HepG2 (cell line): ENCODE measurements around the gene MST1R. TPM values are rescaled to one million over a fixed set of nuclear protein-coding genes. Genes with fewer than 3 reads are reported as not detected.
A peak's percentile ranks its signal among the peaks of the same experiment; 100 is the strongest.

Source experiments
- ATF7-NPFF ChIP-seq: sonication (generic); formaldehyde crosslinking; IDR thresholded peaks from 2 replicates; pipeline ENCODE4 v1.8.1; 2023; ENCODE audit warnings: mild to moderate bottlenecking, low read depth, missing genetic modification reagents, moderate library complexity
- ATRX ChIP-seq: sonication (generic); formaldehyde crosslinking; IDR thresholded peaks from 2 replicates; pipeline ENCODE4 v1.4.0; 2020; ENCODE audit warnings: missing genetic modification reagents, borderline replicate concordance
- CREB1 ChIP-seq, 2 experiments: fragments of 450-650 bp in 1 of 2; IDR thresholded peaks; 2 replicates each; pipeline ENCODE4 v1.6.1; 2016 to 2017; ENCODE audit warnings: control low read depth in 1 of 2, mild to moderate bottlenecking in 1 of 2, missing compliant biosample characterization in 1 of 2, missing genetic modification characterization in 1 of 2
- HNRNPL ChIP-seq: fragments of 200-400 bp; formaldehyde crosslinking; IDR thresholded peaks from 2 replicates; pipeline ENCODE4 v1.6.1; 2017; ENCODE audit warnings: mild to moderate bottlenecking, low read depth, low read length
- ISL2 ChIP-seq: sonication (generic); formaldehyde crosslinking; IDR thresholded peaks from 2 replicates; pipeline ENCODE4 v1.5.0; 2020; ENCODE audit warnings: missing genetic modification reagents
- PITX1 ChIP-seq: sonication (generic); formaldehyde crosslinking; IDR thresholded peaks from 2 replicates; pipeline ENCODE4 v1.5.1; 2020; ENCODE audit warnings: mild to moderate bottlenecking, missing genetic modification reagents
- RFX1 ChIP-seq: fragments of 450-650 bp; IDR thresholded peaks from 2 replicates; pipeline ENCODE4 v1.6.1; 2017
- SCMH1 ChIP-seq: sonication (generic); formaldehyde crosslinking; IDR thresholded peaks from 2 replicates; pipeline ENCODE4 v1.9.0; 2021; ENCODE audit warnings: missing genetic modification reagents, mild to moderate bottlenecking, borderline replicate concordance
- THAP11 ChIP-seq: IDR thresholded peaks from 2 replicates; pipeline ENCODE4 v1.6.1; 2016; ENCODE audit warnings: missing biosample characterization, missing genetic modification reagents
- ZNF639 ChIP-seq: conservative IDR thresholded peaks from 2 replicates; pipeline ENCODE4 v1.6.1; 2018; ENCODE audit warnings: missing genetic modification reagents
- polyA plus RNA-seq, 8 experiments: library from polyadenylated mRNA; depleted of rRNA in 3 of 8; stranded (reverse) in 7 of 8; unstranded in 1 of 8; fragments of >200 nt; fragmentation: Illumina TruSeq in 4 of 8; extraction: Trizol in 4 of 8; gene quantifications; 2 replicates each; pipeline versions ENCODE4 v1.2.1 to v1.2.3, GENCODE V29; 2011 to 2016; ENCODE audit warnings: low read depth in 4 of 8, missing spikeins in 1 of 8, mixed read lengths in 1 of 8; ENCODE audit not compliant: insufficient read depth in 1 of 8
- total RNA-seq, 5 experiments: library from RNA; depleted of rRNA; stranded (reverse); fragments of >200 nt; fragmentation: Illumina TruSeq; extraction: Trizol; gene quantifications; 2 replicates each; pipeline ENCODE4 v1.2.3, GENCODE V29; 2016; ENCODE audit warnings: low read depth in 1 of 5
- TF ChIP-seq, protein P1 (sequence below): sonication (generic); formaldehyde crosslinking; IDR thresholded peaks from one replicate; pipeline ENCODE4 v1.5.1; 2020; ENCODE audit warnings: mild to moderate bottlenecking, missing genetic modification reagents; ENCODE audit errors: not compliant biosample characterization
- TF ChIP-seq, protein P2 (sequence below): sonication (generic); formaldehyde crosslinking; IDR thresholded peaks from 2 replicates; pipeline ENCODE4; 2020; ENCODE audit warnings: missing genetic modification reagents, mild to moderate bottlenecking, borderline replicate concordance
- TF ChIP-seq, protein P3 (sequence below): sonication (generic); formaldehyde crosslinking; IDR thresholded peaks from 2 replicates; pipeline ENCODE4 v1.8.0; 2022; ENCODE audit warnings: mild to moderate bottlenecking, missing genetic modification reagents, moderate library complexity
- TF ChIP-seq, protein P4 (sequence below): IDR thresholded peaks from 2 replicates; pipeline ENCODE4 v1.6.1; 2016; ENCODE audit warnings: mild to moderate bottlenecking, missing biosample characterization, missing genetic modification reagents

The MST1R gene
- total and polyA plus RNA-seq, 2 of the 13 experiments (the other 11 are each of a cell fraction or from before 2014, with no cell fraction given), result 0.11 to 0.77 TPM

GRCh38 chr3:49929291-49930167 lies 25.9 kb upstream of the MST1R start, which contains the start of gene MON1A (continued):
- TF ChIP-seq THAP11, result peak; percentile 99
- TF ChIP-seq, protein P1, sequence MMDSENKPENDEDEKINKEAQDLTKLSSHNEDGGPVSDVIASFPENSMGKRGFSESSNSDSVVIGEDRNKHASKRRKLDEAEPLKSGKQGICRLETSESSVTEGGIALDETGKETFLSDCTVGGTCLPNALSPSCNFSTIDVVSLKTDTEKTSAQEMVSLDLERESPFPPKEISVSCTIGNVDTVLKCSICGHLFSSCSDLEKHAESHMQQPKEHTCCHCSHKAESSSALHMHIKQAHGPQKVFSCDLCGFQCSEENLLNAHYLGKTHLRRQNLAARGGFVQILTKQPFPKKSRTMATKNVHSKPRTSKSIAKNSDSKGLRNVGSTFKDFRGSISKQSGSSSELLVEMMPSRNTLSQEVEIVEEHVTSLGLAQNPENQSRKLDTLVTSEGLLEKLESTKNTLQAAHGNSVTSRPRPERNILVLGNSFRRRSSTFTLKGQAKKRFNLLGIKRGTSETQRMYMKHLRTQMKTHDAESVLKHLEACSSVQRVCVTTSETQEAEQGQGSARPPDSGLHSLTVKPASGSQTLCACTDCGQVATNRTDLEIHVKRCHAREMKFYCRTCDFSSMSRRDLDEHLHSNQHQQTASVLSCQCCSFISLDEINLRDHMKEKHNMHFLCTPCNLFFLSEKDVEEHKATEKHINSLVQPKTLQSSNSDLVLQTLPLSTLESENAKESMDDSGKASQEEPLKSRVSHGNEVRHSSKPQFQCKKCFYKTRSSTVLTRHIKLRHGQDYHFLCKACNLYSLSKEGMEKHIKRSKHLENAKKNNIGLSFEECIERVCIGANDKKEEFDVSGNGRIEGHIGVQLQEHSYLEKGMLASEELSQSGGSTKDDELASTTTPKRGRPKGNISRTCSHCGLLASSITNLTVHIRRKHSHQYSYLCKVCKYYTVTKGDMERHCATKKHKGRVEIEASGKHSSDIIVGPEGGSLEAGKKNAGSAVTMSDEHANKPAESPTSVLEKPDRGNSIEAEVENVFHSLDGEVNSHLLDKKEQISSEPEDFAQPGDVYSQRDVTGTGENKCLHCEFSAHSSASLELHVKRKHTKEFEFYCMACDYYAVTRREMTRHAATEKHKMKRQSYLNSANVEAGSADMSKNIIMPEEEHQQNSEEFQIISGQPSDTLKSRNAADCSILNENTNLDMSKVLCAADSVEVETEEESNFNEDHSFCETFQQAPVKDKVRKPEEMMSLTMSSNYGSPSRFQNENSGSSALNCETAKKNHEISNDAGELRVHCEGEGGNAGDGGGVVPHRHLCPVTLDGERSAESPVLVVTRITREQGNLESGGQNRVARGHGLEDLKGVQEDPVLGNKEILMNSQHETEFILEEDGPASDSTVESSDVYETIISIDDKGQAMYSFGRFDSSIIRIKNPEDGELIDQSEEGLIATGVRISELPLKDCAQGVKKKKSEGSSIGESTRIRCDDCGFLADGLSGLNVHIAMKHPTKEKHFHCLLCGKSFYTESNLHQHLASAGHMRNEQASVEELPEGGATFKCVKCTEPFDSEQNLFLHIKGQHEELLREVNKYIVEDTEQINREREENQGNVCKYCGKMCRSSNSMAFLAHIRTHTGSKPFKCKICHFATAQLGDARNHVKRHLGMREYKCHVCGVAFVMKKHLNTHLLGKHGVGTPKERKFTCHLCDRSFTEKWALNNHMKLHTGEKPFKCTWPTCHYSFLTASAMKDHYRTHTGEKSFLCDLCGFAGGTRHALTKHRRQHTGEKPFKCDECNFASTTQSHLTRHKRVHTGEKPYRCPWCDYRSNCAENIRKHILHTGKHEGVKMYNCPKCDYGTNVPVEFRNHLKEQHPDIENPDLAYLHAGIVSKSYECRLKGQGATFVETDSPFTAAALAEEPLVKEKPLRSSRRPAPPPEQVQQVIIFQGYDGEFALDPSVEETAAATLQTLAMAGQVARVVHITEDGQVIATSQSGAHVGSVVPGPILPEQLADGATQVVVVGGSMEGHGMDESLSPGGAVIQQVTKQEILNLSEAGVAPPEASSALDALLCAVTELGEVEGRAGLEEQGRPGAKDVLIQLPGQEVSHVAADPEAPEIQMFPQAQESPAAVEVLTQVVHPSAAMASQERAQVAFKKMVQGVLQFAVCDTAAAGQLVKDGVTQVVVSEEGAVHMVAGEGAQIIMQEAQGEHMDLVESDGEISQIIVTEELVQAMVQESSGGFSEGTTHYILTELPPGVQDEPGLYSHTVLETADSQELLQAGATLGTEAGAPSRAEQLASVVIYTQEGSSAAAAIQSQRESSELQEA, result peak; percentile 64
- TF ChIP-seq ATF7-NPFF (CRISPR knock-in tag), result peak; percentile 71; the same call in 1 of the 2 replicates
- no peak for TF ChIP-seq HNRNPL
- no peak for TF ChIP-seq SCMH1 (CRISPR knock-in tag)
- no peak for TF ChIP-seq ATRX (CRISPR knock-in tag)
- no peak for TF ChIP-seq RFX1
- TF ChIP-seq, protein P2, sequence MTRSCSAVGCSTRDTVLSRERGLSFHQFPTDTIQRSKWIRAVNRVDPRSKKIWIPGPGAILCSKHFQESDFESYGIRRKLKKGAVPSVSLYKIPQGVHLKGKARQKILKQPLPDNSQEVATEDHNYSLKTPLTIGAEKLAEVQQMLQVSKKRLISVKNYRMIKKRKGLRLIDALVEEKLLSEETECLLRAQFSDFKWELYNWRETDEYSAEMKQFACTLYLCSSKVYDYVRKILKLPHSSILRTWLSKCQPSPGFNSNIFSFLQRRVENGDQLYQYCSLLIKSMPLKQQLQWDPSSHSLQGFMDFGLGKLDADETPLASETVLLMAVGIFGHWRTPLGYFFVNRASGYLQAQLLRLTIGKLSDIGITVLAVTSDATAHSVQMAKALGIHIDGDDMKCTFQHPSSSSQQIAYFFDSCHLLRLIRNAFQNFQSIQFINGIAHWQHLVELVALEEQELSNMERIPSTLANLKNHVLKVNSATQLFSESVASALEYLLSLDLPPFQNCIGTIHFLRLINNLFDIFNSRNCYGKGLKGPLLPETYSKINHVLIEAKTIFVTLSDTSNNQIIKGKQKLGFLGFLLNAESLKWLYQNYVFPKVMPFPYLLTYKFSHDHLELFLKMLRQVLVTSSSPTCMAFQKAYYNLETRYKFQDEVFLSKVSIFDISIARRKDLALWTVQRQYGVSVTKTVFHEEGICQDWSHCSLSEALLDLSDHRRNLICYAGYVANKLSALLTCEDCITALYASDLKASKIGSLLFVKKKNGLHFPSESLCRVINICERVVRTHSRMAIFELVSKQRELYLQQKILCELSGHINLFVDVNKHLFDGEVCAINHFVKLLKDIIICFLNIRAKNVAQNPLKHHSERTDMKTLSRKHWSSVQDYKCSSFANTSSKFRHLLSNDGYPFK (CRISPR knock-in tag), result peak; percentile 62; the same call in 1 of the 2 replicates
- peak; percentile 49; the same call in 1 of the 2 replicates for TF ChIP-seq PITX1 (CRISPR knock-in tag)
- peak; percentile 76 for TF ChIP-seq ZNF639 (CRISPR knock-in tag)
- peak; percentile 65; the same call in 1 of the 2 replicates for TF ChIP-seq ISL2 (CRISPR knock-in tag)
- TF ChIP-seq, protein P3, sequence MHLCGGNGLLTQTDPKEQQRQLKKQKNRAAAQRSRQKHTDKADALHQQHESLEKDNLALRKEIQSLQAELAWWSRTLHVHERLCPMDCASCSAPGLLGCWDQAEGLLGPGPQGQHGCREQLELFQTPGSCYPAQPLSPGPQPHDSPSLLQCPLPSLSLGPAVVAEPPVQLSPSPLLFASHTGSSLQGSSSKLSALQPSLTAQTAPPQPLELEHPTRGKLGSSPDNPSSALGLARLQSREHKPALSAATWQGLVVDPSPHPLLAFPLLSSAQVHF (CRISPR knock-in tag), result no peak
- TF ChIP-seq CREB1 (IDR thresholded peaks at IDR 0.05), result no peak
- TF ChIP-seq CREB1 (CRISPR knock-in tag; IDR thresholded peaks at IDR 0.05), result 0 out of 2 replicates have a peak, but pooled peaks have one; percentile 18
- TF ChIP-seq, protein P4, sequence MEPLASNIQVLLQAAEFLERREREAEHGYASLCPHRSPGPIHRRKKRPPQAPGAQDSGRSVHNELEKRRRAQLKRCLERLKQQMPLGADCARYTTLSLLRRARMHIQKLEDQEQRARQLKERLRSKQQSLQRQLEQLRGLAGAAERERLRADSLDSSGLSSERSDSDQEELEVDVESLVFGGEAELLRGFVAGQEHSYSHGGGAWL (CRISPR knock-in tag), result peak; percentile 94
